PC-9 (cell line): ENCODE results near the gene C19orf38.

Source experiments
- EZH2 ChIP-seq: fragments of 200-600 bp; sonication (generic); IDR thresholded peaks from 2 replicates; pipeline ENCODE4 v1.8.0; 2017; ENCODE audit warnings: antibody characterized with exemption, low read depth
- TF ChIP-seq, protein P1 (sequence below): fragments of 200-600 bp; sonication (generic); conservative IDR thresholded peaks from 2 replicates; pipeline ENCODE4 v1.6.1; 2017; ENCODE audit warnings: mixed run types, antibody characterized with exemption, mild to moderate bottlenecking, moderate library complexity

DNA sequence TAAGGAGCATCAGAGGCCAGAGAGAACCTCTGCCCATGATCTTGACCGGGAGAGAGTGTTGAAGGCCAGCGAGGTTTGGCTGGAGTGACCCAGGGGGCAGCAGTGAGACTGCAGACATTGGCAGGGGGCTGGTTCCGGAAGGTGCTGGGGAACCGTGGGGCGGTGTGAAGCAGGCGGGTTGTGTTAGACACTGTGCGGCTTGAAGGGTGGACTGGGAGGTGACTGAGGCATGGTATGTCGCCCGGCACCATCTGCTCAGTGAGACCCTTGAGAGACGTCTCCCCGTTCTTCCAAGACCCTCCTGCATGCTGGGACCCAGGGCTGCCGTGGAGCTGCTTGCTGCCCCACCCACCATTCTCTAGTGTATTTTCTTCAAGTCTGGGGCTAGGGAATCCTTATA lies 47.7 kb downstream of the C19orf38 start:
- TF ChIP-seq, protein P1, sequence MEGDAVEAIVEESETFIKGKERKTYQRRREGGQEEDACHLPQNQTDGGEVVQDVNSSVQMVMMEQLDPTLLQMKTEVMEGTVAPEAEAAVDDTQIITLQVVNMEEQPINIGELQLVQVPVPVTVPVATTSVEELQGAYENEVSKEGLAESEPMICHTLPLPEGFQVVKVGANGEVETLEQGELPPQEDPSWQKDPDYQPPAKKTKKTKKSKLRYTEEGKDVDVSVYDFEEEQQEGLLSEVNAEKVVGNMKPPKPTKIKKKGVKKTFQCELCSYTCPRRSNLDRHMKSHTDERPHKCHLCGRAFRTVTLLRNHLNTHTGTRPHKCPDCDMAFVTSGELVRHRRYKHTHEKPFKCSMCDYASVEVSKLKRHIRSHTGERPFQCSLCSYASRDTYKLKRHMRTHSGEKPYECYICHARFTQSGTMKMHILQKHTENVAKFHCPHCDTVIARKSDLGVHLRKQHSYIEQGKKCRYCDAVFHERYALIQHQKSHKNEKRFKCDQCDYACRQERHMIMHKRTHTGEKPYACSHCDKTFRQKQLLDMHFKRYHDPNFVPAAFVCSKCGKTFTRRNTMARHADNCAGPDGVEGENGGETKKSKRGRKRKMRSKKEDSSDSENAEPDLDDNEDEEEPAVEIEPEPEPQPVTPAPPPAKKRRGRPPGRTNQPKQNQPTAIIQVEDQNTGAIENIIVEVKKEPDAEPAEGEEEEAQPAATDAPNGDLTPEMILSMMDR, result no peak
- no peak for TF ChIP-seq EZH2
